GM12878 (cell line): ENCODE data around the gene MAIP1.

Experiments
- FOS ChIP-seq: IDR thresholded peaks from 3 replicates; pipeline ENCODE4 v1.6.1; 2011; ENCODE audit warnings: borderline replicate concordance; ENCODE audit not compliant: insufficient read length; ENCODE audit errors: extremely low read depth
- GABPA ChIP-seq: IDR thresholded peaks from 2 replicates; pipeline ENCODE4 v1.6.1; 2014; ENCODE audit warnings: antibody characterized with exemption, low read depth, mild to moderate bottlenecking, inconsistent platforms
- POLR2A ChIP-seq: IDR thresholded peaks from 2 replicates; pipeline ENCODE4 v1.6.1; 2011; ENCODE audit warnings: low read depth, mild to moderate bottlenecking, low read length
- POLR2AphosphoS5 ChIP-seq: IDR thresholded peaks from 2 replicates; pipeline ENCODE4 v1.6.1; 2011; ENCODE audit warnings: mild to moderate bottlenecking, low read length, inconsistent platforms
- SRF ChIP-seq, 2 experiments: IDR thresholded peaks; 2 replicates each; pipeline ENCODE4 v1.6.1; 2011; ENCODE audit warnings: low read depth in 2 of 2, low read length in 2 of 2, mild to moderate bottlenecking in 1 of 2, moderate library complexity in 1 of 2
- ZNF207 ChIP-seq: fragments of 450-650 bp; IDR thresholded peaks from 2 replicates; pipeline ENCODE4 v1.6.1; 2014; ENCODE audit warnings: antibody characterized with exemption, mild to moderate bottlenecking, borderline replicate concordance
- ZZZ3 ChIP-seq: IDR thresholded peaks from 2 replicates; pipeline ENCODE4 v1.6.1; 2011; ENCODE audit warnings: low read depth; ENCODE audit not compliant: control insufficient read depth, insufficient read length
- TF ChIP-seq, protein P1 (sequence below), 3 experiments: IDR thresholded peaks in 2 of 3; conservative IDR thresholded peaks in 1 of 3; 2 replicates each; pipeline ENCODE4 v1.5.1; 2011; ENCODE audit warnings: low read depth in 3 of 3, low read length in 3 of 3, mild to moderate bottlenecking in 3 of 3, control low read depth in 2 of 3, moderate library complexity in 2 of 3, inconsistent platforms in 1 of 3, mixed read lengths in 1 of 3; ENCODE audit not compliant: control insufficient read depth in 2 of 3, insufficient read depth in 1 of 3; ENCODE audit errors: extremely low read depth in 1 of 3
- TF ChIP-seq, protein P2 (sequence below): fragments of 450-650 bp; IDR thresholded peaks from 2 replicates; pipeline ENCODE4 v1.6.1; 2016; ENCODE audit warnings: mild to moderate bottlenecking, moderate library complexity, borderline replicate concordance
- TF ChIP-seq, protein P3 (sequence below): IDR thresholded peaks from 2 replicates; pipeline ENCODE4 v1.6.1; 2012; ENCODE audit warnings: mild to moderate bottlenecking, low read depth, low read length
- TF ChIP-seq, protein P4 (sequence below): IDR thresholded peaks from 2 replicates; pipeline ENCODE4 v1.6.1; 2012; ENCODE audit warnings: low read depth, low read length, improper control_type of control experiment

DNA sequence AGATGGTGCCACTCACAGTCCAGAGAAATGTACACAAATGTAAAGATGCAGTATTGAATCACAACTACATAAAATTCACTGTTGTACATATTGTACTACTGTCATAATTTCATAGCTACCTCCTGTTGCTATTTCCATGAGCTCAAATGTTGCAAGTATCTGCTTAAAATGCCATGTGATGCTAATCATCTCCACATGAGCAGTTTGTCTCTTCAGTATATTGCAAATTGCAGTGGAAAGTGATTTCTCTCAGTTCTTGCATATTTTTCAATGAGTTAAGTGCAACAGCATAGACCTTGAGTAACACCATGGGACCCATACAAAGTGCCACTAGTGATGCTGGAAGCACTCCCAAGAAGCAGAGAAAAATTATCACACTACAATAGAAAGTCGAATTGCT is 51.9 kb downstream of the MAIP1 start:
- TF ChIP-seq POLR2AphosphoS5 (no peak), FOS (no peak), SRF (IDR thresholded peaks at IDR 0.05; ENCODE audit: low read depth in 2 of 2, low read length in 2 of 2) (no peak), GABPA (no peak), POLR2A (no peak), ZNF207 (no peak), ZZZ3 (no peak)
- TF ChIP-seq, protein P1, sequence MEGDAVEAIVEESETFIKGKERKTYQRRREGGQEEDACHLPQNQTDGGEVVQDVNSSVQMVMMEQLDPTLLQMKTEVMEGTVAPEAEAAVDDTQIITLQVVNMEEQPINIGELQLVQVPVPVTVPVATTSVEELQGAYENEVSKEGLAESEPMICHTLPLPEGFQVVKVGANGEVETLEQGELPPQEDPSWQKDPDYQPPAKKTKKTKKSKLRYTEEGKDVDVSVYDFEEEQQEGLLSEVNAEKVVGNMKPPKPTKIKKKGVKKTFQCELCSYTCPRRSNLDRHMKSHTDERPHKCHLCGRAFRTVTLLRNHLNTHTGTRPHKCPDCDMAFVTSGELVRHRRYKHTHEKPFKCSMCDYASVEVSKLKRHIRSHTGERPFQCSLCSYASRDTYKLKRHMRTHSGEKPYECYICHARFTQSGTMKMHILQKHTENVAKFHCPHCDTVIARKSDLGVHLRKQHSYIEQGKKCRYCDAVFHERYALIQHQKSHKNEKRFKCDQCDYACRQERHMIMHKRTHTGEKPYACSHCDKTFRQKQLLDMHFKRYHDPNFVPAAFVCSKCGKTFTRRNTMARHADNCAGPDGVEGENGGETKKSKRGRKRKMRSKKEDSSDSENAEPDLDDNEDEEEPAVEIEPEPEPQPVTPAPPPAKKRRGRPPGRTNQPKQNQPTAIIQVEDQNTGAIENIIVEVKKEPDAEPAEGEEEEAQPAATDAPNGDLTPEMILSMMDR (IDR thresholded peaks at IDR 0.05 in 2 of 3, conservative IDR thresholded peaks at IDR 0.05 in 1 of 3; ENCODE audit: control insufficient read depth in 2 of 3, extremely low read depth in 1 of 3, insufficient read depth in 1 of 3, low read depth in 3 of 3, low read length in 3 of 3) = no peak
- TF ChIP-seq, protein P2, sequence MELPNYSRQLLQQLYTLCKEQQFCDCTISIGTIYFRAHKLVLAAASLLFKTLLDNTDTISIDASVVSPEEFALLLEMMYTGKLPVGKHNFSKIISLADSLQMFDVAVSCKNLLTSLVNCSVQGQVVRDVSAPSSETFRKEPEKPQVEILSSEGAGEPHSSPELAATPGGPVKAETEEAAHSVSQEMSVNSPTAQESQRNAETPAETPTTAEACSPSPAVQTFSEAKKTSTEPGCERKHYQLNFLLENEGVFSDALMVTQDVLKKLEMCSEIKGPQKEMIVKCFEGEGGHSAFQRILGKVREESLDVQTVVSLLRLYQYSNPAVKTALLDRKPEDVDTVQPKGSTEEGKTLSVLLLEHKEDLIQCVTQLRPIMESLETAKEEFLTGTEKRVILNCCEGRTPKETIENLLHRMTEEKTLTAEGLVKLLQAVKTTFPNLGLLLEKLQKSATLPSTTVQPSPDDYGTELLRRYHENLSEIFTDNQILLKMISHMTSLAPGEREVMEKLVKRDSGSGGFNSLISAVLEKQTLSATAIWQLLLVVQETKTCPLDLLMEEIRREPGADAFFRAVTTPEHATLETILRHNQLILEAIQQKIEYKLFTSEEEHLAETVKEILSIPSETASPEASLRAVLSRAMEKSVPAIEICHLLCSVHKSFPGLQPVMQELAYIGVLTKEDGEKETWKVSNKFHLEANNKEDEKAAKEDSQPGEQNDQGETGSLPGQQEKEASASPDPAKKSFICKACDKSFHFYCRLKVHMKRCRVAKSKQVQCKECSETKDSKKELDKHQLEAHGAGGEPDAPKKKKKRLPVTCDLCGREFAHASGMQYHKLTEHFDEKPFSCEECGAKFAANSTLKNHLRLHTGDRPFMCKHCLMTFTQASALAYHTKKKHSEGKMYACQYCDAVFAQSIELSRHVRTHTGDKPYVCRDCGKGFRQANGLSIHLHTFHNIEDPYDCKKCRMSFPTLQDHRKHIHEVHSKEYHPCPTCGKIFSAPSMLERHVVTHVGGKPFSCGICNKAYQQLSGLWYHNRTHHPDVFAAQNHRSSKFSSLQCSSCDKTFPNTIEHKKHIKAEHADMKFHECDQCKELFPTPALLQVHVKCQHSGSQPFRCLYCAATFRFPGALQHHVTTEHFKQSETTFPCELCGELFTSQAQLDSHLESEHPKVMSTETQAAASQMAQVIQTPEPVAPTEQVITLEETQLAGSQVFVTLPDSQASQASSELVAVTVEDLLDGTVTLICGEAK = no peak
- TF ChIP-seq, protein P3, sequence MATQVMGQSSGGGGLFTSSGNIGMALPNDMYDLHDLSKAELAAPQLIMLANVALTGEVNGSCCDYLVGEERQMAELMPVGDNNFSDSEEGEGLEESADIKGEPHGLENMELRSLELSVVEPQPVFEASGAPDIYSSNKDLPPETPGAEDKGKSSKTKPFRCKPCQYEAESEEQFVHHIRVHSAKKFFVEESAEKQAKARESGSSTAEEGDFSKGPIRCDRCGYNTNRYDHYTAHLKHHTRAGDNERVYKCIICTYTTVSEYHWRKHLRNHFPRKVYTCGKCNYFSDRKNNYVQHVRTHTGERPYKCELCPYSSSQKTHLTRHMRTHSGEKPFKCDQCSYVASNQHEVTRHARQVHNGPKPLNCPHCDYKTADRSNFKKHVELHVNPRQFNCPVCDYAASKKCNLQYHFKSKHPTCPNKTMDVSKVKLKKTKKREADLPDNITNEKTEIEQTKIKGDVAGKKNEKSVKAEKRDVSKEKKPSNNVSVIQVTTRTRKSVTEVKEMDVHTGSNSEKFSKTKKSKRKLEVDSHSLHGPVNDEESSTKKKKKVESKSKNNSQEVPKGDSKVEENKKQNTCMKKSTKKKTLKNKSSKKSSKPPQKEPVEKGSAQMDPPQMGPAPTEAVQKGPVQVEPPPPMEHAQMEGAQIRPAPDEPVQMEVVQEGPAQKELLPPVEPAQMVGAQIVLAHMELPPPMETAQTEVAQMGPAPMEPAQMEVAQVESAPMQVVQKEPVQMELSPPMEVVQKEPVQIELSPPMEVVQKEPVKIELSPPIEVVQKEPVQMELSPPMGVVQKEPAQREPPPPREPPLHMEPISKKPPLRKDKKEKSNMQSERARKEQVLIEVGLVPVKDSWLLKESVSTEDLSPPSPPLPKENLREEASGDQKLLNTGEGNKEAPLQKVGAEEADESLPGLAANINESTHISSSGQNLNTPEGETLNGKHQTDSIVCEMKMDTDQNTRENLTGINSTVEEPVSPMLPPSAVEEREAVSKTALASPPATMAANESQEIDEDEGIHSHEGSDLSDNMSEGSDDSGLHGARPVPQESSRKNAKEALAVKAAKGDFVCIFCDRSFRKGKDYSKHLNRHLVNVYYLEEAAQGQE = no peak
- TF ChIP-seq, protein P4, sequence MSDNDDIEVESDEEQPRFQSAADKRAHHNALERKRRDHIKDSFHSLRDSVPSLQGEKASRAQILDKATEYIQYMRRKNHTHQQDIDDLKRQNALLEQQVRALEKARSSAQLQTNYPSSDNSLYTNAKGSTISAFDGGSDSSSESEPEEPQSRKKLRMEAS = no peak
